GM19043 (cell line): ENCODE measurements around the gene CMA1.
"Not testable (repeated sequence)": the region's sequence is repeated elsewhere in the genome, so short reads cannot be mapped to it uniquely, and the experiment has no call there.

Experiments
- ATAC-seq: cut with Tn5 transposase; IDR thresholded peaks from one replicate; pipeline ENCODE4 v1.9.1; 2021; ENCODE audit warnings: low read depth; ENCODE audit not compliant: unreplicated experiment

The CMA1 gene

DNA sequence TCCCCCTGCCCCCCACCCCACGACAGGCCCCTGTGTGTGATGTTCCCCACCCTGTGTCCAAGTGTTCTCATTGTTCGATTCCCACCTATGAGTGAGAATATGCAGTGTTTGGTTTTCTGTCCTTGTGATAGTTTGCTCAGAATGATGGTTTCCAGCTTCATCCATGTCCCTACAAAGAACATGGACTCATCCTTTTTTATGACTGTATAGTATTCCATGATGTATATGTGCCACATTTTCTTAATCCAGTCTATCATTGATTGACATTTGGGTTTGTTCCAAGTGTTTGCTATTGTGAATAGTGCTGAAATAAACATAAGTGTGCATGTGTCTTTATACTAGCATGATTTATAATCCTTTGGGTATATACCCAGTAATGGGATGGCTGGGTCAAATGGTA lies 37.6 kb downstream of the CMA1 start:
- not testable (repeated sequence) for ATAC-seq

DNA sequence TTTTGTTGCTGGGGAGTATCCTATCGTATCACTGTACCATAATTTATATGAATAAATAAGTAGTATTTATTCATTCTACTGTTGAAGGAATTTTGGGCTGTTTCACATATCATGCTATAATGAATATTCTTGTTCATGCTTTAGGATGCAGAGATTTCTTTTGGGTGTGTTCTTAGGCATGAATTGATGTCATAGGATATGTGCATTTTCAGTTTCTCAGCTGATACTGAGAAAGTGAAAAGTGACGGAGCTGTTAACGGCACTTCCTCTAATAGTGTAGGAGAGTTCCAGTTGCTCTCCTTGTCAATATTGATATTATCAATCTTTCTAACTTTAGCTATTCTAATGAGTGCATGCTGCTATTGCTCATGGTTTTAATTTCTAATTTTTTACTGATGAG lies 42.3 kb downstream of the CMA1 start:
- ATAC-seq, result no peak

DNA sequence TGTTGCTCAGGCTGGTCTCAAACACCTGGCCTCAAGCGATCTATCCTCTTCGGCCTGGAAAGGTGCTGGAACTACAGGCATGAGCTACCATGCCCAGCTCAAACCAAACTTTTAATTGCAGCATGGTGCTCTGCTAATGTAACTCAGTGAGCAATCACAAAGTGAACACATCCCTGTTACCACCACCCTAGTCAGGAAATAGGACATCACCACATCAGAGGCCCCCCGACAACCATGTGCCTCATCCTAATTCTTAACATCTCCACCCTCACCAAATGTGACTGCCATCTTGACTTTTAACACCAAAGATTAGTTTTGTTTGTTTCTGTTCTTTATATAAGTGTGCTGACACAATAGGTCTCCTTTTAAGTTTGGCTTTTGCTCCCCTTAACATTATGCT lies 42.7 kb downstream of the CMA1 start:
- no peak for ATAC-seq

DNA sequence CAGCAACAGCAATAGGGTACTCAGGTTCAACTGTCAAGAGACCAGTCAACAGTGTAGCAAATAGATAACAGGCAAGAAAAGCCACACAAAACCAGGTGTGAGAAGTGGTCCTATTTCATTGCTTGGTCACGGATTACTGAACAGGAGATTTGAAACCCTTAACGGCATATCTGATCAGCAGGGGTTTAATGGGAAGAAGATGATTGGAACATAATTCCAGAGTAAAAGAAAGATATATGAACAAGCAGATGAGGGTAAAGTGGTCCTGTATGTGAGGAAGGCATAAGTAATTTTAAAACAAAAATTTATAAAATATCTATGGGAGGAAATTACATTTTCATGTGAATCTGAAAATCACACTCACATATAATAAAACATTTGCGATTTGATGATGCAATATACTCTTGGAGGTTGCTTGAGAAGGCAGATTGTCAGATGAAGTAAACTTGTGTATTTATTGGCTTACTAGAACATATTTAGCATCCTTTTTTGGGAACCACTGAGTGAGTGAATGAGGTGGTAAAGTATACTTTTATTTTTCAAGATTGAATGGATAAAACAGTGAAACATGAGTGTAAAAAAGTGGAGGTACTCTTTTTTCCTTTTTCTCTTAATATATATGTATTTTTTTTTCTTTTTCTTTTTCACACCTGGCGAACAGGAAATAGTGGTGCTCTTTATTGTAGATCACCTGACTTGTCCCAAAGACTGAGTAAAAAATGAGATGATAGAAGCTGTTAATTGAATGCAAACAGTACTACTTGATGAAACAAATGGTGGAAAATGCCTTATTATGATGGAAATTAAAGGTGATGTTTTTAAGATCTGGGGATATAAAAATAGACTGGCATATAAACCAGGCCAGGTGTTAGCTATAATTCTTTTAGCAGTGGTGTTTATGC lies 43.9 kb downstream of the CMA1 start:
- ATAC-seq, result no peak

DNA sequence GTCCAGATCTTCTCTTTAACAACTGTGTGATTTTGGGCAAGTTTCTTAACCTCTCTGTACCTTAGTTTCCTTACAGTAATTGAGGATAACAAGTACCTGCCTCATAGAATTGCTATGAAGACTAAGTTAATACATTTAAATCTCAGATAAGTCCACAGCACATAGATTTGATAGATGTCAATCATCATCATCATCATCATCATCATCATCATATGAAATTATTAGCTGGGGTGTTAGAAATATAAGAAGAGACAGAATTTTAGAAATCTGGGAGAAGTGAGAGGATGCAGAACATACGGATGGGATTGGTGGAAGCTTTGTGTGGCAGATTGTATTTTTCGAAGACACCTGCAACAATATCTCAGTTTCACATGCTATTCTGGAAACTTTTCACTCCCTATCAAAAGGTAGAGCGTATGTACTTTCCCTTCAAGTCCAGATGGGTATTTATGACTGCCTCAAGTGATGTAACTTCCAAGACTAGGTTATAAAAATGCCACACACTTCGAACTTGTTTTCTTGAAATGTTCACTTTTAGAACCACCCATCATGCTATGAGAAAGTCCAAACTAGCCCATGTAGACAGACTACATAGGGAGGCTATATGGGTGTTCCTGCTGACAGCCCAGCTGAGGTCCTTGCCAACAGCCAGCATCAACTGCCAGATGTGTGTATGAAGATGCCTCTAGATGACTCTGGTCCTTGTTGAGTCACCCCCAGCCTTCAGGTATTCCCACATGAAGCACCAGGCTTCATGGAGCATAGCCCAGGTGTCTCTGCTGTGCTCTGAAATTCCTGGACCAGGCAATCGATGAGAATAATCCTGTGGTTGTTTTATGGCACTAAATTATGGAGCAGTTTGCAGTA lies 44.8 kb downstream of the CMA1 start:
- ATAC-seq, result no peak

DNA sequence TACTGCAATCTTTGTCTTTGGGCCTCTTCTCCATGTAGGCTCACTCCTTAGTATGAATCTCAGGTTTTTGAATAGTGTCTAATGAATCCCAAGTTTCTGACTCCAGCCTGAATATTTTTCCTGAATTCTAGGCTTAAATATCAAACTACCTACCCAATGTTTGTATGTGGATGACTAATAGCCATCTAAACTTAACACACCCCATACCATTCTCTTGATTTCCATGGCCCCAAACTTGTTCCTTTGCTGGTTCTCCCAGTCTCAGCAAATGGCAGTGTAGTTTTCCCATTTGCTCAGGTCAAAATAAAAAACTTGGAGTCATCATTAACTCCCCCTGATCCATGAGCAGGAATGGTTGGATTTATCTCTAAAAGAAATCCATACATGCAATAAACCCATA lies 46.7 kb downstream of the CMA1 start:
- ATAC-seq, result no peak

DNA sequence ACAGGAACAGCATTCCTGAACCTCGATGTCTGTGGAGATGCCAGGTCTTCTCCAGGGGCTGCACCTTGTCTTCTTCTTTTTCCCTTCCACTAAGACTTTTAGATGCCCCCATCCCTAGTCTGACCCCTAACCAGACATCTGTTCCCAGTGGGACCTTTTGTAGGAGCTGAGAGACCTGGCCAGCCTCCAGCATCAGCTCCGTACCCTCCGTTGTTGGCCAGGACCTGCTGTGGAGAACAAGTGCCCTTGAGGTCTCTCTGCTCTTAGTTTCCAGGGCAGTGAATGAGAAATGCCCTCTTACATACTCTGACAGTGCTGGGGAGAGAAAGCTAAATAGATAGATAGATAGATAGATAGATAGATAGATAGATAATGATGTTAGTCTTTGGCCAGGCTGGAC lies 48.7 kb downstream of the CMA1 start:
- ATAC-seq, result no peak

DNA sequence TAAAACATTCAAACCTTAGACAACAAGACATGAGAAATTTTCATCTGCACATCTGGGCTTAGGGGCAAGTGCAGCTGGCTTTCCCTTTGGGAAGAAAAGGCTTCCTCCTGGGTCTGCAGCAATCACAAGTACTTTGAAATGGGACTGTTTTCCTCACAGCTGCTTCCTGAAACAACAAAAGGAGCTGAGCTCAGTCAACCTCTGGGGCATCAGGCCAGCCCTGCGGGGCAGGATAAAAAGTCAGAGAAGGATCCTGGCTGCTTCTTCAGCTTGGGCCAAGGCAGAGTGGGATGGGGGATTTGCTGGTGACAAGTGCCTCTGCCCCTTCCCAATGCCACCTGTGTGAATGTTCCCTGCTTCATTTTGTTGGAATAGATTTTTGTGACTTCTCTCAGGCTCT lies 49.3 kb downstream of the CMA1 start:
- no peak for ATAC-seq

DNA sequence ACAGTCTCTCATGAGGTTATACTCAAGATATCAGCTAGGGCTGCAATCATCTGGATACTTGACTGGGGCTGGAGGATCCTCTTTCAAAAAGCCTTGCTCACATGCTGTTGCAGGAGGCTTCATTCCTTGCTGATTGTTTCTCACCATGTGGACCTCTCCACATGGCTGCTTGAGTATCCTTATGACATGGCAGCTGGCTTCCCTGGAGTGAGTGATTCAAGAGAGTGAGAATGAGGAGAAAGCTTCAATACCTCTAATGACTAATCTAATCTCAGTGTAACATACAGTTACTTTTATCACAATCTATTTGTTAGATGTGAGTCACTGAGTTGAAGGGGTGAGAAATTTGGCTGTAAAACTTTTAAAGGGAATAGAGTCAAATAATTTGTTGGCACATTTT lies 51.1 kb downstream of the CMA1 start:
- ATAC-seq, result no peak
